ENCODE data around the gene FAM216A.

Gene FAM216A

GRCh38 chr12:110503432-110503831 is 34.8 kb downstream of the FAM216A start:
- Histone ChIP-seq H3F3A (ENCODE audit: low read depth) (peaks cover 2% of the 10 kb centered on the region; the same call in 1 of the 2 replicates), H3K36me3 (ENCODE audit: insufficient read depth, low read length) (no peaks in the 10 kb centered on the region), H3K4me3 (ENCODE audit: low read length, poor library complexity, severe bottlenecking) (no peak overlapping the region), H3K27me3 (ENCODE audit: insufficient read depth, low read length, poor library complexity, severe bottlenecking) (no peaks in the 10 kb centered on the region), H3K4me1 (ENCODE audit: insufficient read depth, low read length, poor library complexity, severe bottlenecking) (peaks cover 29% of the 10 kb centered on the region), H2AFZ (ENCODE audit: low read length) (no peak overlapping the region), H3K4me2 (ENCODE audit: low read depth, low read length, poor library complexity, severe bottlenecking) (no peak overlapping the region), H3K9ac (ENCODE audit: low read depth, low read length, poor library complexity, severe bottlenecking) (peak overlapping the region; percentile 88), H3K79me2 (ENCODE audit: insufficient read depth, low read length) (peaks cover 39% of the 10 kb centered on the region), H4K20me1 (ENCODE audit: insufficient read depth, low read length, poor library complexity, severe bottlenecking) (peaks cover 23% of the 10 kb centered on the region), H3K9me2 (replicated peaks; ENCODE audit: low read depth, low read length) (no peaks in the 10 kb centered on the region), H3K9me3 (ENCODE audit: insufficient read depth, low read depth, low read length) (no peaks in the 10 kb centered on the region)
- TF ChIP-seq EZH2phosphoT487 (IDR thresholded peaks at IDR 0.05; ENCODE audit: borderline replicate concordance) = no peak
- TF ChIP-seq CTCF (conservative IDR thresholded peaks at IDR 0.05; ENCODE audit: low read length) = no peak

- no peak overlapping the region for H2AFZ ChIP-seq (ENCODE audit: low read length)
- peaks cover 2% of the 10 kb centered on the region; the same call in 1 of the 2 replicates for H3F3A ChIP-seq (ENCODE audit: low read depth)
- H3K9ac ChIP-seq (ENCODE audit: low read depth, low read length, poor library complexity, severe bottlenecking) = no peak overlapping the region
- H3K27me3 ChIP-seq (ENCODE audit: insufficient read depth, low read length, poor library complexity, severe bottlenecking) = no peaks in the 10 kb centered on the region
- peaks cover 11% of the 10 kb centered on the region for H3K4me1 ChIP-seq (ENCODE audit: insufficient read depth, low read length, poor library complexity, severe bottlenecking)
- no peaks in the 10 kb centered on the region for H3K9me3 ChIP-seq (ENCODE audit: insufficient read depth, low read depth, low read length)
- peaks cover 20% of the 10 kb centered on the region for H3K79me2 ChIP-seq (ENCODE audit: insufficient read depth, low read length)
- H3K36me3 ChIP-seq (ENCODE audit: insufficient read depth, low read length) = no peaks in the 10 kb centered on the region
- H3K4me2 ChIP-seq (ENCODE audit: low read depth, low read length, poor library complexity, severe bottlenecking) = no peak overlapping the region
- TF ChIP-seq EZH2phosphoT487 (IDR thresholded peaks at IDR 0.05; ENCODE audit: borderline replicate concordance) (no peak), CTCF (conservative IDR thresholded peaks at IDR 0.05; ENCODE audit: low read length) (no peak)
- no peaks in the 10 kb centered on the region for H3K9me2 ChIP-seq (replicated peaks; ENCODE audit: low read depth, low read length)
- H3K4me3 ChIP-seq (ENCODE audit: low read length, poor library complexity, severe bottlenecking) = no peak overlapping the region
- peaks cover 10% of the 10 kb centered on the region for H4K20me1 ChIP-seq (ENCODE audit: insufficient read depth, low read length, poor library complexity, severe bottlenecking)
These were observed 36.7 kb downstream of the FAM216A start for GRCh38 chr12:110505332-110505731.

GRCh38 chr12:110508071-110508586 is 39.5 kb downstream of the FAM216A start:
- H3K27me3 ChIP-seq (ENCODE audit: insufficient read depth, low read length, poor library complexity, severe bottlenecking) = no peaks in the 10 kb centered on the region
- TF ChIP-seq CTCF (conservative IDR thresholded peaks at IDR 0.05; ENCODE audit: low read length) = no peak
- TF ChIP-seq EZH2phosphoT487 (IDR thresholded peaks at IDR 0.05; ENCODE audit: borderline replicate concordance) = no peak
- no peaks in the 10 kb centered on the region for H3K9me2 ChIP-seq (replicated peaks; ENCODE audit: low read depth, low read length)
- H3K36me3 ChIP-seq (ENCODE audit: insufficient read depth, low read length) = no peaks in the 10 kb centered on the region
- H3K79me2 ChIP-seq (ENCODE audit: insufficient read depth, low read length) = no peaks in the 10 kb centered on the region
- H3K4me1 ChIP-seq (ENCODE audit: insufficient read depth, low read length, poor library complexity, severe bottlenecking) = no peaks in the 10 kb centered on the region
- no peak overlapping the region for H3K4me2 ChIP-seq (ENCODE audit: low read depth, low read length, poor library complexity, severe bottlenecking)
- H2AFZ ChIP-seq (ENCODE audit: low read length) = no peak overlapping the region
- H3F3A ChIP-seq (ENCODE audit: low read depth) = peaks cover 2% of the 10 kb centered on the region; the same call in 1 of the 2 replicates
- H4K20me1 ChIP-seq (ENCODE audit: insufficient read depth, low read length, poor library complexity, severe bottlenecking) = no peaks in the 10 kb centered on the region
- no peak overlapping the region for H3K9ac ChIP-seq (ENCODE audit: low read depth, low read length, poor library complexity, severe bottlenecking)
- no peak overlapping the region for H3K4me3 ChIP-seq (ENCODE audit: low read length, poor library complexity, severe bottlenecking)
- H3K9me3 ChIP-seq (ENCODE audit: insufficient read depth, low read depth, low read length) = no peaks in the 10 kb centered on the region
